A673 (cell line): ENCODE results near the gene TSR3.

ENCODE experiments used
- CTCF ChIP-seq: fragments of 300-800, 200-600 bp; sonication (generic); conservative IDR thresholded peaks from 2 replicates; pipeline ENCODE4 v1.5.1; 2017; ENCODE audit warnings: low read depth, mild to moderate bottlenecking, antibody characterized with exemption, low read length, moderate library complexity, mixed read lengths
- EZH2 ChIP-seq: fragments of 200-600 bp; sonication (generic); IDR thresholded peaks from 2 replicates; pipeline ENCODE4 v1.6.1; 2017; ENCODE audit warnings: borderline replicate concordance, low read depth, mild to moderate bottlenecking, mixed read lengths, antibody characterized with exemption, low read length; ENCODE audit not compliant: poor library complexity, severe bottlenecking

GRCh38 chr16:1366712-1367299 lies 15.1 kb upstream of the TSR3 start:
- TF ChIP-seq CTCF (no peak), EZH2 (no peak)
